Cerebellar nuclear complex (tissue), 1 donor: Measurements from ENCODE around the gene ETV1.
A peak's percentile ranks its signal among the peaks of the same experiment; 100 is the strongest.

Source experiments
- DNase-seq, 2 experiments: peaks; one replicate each; lab custom pipeline; 2025; lab: John Stamatoyannopoulos, UW

The ETV1 gene

DNA sequence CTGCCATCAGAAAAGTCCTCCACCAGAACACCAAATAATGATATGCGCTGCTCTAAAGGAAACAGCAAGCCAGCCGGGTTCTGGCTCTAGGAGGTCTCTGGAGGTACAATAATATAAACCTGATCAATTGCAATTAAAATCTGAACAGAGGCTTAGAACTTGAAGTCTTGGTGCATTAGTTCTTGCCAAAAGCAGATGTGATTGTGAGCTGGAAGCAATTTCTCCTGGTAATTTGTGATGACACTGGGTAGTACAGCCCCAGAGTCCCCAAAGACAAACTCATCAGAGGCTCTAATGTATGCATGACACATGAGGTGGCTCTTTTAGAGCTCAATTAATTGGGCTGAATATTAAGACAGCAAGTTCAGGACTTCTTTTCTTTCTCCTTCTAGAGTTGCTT is 3.3 kb downstream of the ETV1 start:
- DNase-seq, result no peak

DNA sequence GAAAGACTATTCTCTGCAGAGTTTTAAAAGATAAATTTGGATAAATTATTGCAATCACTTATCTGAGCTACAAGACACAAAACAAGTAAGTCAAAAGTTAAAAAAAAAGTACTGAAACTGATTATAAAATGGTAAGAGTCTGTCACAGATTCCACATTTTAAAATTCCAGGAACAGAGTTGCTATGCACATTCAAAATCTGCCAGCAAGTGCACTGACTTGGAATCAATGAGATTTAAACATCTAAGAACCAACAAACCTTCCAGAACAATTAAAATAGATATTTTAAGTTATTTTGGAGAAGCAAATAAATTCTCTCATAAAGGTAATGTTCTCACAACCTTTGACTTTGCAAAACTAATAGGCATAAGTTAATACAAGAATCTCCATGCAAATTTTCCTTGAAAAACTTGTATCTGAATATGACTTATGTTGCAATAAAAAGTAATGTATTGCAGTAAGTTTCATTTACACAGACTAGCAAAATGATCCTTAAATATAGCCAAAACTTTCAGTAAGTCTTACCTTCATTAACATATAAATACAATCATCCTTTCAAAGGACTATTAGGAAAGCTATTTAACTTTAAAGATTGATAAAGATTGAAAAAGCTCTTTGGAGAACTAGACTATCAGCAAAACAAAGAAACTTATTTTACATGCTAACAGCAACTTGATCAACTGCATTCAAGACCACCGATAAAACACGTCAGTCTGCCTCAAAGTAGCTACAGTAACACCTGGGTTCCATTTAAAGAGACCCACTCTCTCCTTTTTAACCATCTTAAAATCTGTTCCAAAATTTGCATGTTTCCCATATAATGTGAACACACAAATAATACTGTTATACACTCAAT is 4.4 kb downstream of the ETV1 start:
- no peak for DNase-seq

DNA sequence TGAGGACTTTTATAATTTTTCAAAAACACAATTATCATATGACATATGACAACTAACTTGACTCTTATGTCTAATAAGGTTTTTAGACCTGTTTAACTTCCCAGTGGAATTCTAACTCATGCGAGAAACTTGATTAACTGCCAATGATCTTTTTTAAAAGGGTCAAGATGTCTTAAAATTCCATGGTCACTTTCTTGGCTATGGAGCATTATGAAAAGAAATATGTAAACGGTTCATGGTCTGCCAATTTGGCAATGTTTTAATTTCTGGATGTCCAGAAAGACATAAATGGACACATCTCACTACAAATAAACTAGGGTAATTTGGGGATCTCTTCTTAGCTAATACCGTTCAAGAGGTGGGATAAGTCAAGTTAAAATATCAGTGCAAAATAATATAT is 5.4 kb downstream of the ETV1 start:
- DNase-seq, result no peak

DNA sequence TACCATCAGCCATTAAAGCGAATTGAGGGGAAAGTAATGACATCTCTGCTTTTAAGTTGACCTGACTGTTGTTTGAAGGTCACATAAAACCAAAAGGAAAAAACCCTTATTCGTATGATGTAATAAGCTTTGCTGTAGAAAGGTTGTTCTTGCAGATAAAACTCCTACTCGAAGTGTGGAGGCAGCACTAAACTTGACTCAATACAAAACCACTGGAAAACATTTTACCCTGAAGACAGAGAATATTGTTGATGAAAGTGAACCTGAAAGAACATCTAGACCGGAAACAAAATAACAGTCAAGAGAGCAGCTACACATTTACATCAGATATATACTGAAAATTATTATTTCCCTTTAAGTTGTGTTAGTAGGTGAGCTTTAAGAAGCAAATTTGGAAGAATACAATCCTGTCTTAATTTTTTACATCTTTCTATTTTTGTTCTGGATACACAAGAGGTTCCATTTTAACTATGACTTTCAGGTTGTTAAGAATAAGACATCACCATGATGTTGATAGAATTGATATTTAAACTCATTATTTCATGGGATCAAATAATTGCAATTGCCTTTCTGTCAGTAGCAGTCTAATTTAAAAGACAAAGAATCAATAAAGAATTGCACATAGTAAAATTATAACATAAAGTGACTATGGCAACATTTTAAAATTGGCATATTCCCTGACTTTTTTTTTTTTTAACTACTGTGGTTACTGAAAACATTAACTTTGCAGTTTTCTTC is 6.4 kb downstream of the ETV1 start:
- DNase-seq, result no peak

DNA sequence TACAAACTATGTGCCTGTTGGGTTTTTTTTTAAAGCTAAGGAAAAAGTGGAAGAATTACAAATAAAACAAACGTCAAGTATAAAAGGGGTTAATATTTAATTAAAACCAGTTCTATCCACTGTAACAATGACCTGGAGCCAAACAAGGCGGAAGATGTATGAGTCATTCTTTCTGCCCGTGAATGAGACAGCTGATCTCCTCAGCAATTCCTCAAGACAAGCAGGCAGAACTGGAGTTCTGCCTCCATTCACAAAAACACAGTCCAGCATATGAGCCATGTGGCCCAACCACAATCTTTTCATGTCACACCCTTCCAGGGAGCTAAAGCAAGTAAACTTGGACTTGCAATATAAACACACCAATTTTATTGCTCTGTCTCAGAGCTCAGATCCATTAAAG is 8.4 kb downstream of the ETV1 start:
- peak in 1 of 2 experiments; percentile 54 for DNase-seq

DNA sequence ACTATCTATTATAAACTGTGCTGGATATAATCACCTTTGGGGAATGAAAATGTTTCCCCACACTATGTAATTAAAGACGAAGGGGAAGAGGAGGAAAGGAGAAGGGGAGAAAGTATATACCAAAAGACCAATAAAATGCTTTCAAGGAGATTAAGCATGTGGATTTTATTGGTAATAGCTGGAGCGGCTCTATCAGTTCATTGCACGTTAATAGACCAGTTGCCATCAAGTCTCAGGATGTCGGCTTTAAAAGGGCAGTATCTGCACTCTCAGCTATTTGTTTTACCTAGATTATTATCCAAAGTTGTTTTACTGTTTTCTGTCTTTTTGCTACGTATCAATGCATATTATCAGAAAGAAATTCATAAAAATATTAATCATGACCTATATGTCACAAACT is 9.0 kb downstream of the ETV1 start:
- DNase-seq, result no peak

DNA sequence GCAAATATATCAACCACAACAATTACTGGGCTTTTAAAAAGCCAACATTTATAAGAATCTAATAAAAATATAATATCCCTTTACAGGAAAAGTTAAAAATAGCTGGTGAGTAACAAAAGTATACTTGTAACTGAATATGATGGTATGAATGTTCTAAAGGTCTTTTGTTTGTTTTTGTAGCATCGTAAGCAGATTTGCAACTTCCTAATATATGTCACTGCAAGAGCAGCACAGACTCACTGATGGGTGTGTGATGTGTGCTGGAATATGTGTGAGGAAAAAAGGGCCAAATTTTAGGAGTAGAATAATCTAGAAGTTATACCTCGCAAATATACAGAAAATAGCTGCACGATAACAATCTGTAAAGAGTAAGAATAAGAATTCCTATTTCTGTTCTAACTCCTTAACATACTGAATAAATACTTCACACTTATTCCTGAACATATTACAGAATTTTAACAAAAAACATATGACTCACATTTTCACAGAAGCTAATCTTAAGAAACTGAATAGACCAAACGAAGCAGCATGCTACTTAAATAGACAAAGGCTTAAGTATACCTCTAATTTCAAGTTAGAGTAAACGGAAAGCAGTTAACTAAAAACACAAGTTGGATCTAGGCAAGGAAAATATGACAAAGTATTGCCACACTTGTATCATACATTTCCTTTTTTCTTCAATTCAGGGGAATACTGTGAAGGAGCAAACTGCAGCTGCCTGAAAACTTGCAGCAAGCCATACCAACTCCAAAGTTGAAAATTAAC is 9.6 kb downstream of the ETV1 start:
- DNase-seq, result no peak

DNA sequence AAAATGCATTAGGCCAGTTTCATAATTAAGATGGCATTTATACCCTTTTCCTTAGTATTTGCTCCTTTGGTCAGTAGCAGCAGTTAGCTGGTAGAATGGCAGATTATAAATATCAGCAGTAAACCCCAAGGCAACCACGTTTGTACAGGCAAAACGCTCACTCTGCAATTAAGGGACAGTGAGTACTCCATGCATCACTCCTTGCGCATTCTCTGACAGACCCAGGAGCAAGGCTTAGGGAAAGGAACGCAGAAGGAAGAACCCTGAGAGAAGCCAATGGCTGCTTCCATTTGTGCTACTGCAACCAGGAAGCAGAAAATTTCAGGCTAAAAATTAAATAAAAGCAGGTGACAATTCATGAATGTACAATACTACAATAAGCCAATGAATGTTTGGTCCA is 12.9 kb downstream of the ETV1 start:
- no peak for DNase-seq

DNA sequence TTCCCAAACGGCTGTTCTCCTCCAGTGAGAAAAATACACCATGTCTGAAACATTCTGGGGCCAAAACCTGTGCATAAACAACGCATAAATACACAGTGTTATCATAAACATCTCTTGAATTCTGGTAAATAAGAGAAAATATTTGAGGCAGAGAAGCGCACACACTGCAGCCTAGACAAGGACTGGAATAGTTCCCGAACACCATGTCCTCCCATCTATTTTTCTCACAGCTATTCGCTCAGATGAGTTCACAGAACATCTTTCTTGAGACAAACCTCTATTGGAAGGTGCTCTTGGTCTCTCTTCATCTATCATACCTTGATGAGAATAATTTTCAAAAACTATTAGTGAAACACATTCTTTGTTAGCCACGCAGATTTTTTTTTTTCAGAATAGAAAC is 24.4 kb downstream of the ETV1 start:
- no peak for DNase-seq

DNA sequence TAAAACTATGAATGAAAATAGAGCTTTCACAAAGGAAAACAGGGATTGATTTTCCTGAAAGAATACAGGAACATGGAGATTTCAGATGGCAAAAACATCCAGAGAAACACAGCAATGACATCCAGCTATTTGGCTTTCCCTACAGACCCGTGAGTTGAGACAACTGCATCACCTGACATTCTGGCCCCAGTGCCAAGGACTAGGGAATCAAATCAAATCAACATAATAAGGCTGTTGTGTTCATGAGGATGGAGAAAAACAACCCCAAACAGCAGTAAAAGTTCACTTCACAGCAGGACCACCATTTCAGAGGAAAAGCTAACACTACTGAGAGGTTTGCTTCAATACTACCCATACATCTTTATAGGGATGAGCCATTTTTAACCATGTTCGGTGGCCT is 25.5 kb downstream of the ETV1 start:
- peak in 1 of 2 experiments; percentile 38 for DNase-seq

DNA sequence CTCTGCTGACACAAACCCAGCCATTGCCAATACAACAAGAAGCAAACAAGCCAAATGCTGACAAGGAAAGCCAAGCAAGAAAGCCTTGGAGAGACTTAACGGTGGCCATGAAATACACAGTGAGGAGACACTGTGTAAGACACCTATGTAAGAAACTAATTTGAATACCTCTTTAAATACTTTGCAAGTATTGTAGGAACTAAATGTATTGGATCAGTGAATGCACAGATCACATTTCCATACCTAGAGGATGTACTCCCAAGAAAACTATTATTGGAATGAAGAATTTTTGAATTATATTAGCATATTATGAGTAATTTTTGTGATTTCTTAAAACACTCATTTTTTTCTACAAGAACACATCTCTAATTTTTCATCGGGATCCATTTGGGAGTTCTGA is 34.0 kb downstream of the ETV1 start:
- DNase-seq, result no peak

DNA sequence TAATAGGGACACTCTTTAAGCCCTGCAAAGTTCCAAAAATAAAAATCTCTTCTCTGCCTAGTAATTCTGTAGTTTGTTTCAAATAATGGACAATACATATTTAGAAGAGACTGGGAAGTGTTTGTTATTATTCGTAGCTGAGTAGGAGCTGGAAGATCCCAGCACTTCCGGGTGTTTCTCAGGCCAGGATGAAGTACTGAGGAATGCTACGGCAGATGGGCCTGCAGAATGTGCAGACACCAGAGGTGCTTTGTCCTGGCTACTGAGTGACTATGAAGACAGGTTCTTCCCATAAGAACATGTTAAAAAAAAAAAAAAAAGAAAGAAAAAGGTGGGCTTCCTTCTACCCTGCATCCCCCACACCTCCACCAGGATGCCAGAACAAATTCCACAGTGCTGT is 36.1 kb downstream of the ETV1 start:
- no peak for DNase-seq

DNA sequence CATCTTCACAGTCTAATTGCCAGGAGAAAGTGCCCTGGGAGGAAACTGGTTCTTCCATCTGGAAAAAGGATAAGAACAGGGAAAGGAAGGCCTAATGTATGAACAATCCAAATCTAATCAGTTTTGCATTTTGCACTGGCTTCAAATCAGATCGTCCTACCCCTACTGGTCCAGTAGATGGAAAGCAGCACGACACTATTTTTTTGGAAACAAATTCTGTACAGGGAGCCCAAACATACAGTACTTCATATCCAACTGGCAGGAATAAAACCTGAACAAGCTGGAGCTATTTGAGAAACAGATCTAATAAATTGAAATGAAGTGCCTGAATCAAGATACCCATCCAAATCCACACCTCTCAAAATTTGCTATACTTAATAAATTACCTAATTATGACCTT is 36.5 kb downstream of the ETV1 start:
- DNase-seq, result peak in 1 of 2 experiments; percentile 9

DNA sequence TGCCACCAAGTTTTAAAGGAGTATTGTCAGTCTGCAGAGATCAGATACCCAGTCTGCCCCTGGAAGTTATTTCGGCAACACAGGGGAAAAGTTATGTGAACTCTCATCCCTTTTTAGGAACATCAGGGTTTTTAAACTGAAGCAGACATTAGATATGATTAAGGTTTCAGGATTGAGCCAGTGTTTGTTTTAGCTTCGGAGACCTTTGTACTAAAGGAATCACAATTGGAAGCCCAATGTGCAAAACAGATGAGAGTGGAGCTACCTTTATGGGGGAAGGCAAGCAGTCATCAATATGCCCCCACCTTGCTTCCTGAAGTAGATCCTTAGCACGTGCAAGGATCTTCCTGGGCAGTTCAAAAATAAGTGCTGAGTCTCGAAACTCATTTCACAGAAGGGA is 39.5 kb downstream of the ETV1 start:
- DNase-seq, result no peak

DNA sequence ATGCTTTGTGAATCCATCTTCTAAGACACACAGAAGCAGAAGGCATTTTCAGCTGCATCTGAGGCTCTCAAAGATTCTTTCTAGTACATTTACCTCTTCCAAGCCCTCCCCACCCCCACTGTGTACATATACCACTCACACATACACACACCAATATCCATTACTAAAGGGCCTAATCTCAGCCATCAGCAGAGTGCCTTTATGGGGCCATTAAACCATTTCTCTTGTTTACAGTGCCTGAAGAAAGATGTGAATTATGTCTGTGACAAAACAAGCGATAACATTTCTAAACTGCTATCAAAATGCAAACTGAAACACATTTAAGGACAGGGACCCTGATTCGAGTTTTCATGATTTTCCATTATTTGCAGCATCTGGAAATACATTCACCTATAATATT is 40.0 kb downstream of the ETV1 start:
- no peak for DNase-seq

DNA sequence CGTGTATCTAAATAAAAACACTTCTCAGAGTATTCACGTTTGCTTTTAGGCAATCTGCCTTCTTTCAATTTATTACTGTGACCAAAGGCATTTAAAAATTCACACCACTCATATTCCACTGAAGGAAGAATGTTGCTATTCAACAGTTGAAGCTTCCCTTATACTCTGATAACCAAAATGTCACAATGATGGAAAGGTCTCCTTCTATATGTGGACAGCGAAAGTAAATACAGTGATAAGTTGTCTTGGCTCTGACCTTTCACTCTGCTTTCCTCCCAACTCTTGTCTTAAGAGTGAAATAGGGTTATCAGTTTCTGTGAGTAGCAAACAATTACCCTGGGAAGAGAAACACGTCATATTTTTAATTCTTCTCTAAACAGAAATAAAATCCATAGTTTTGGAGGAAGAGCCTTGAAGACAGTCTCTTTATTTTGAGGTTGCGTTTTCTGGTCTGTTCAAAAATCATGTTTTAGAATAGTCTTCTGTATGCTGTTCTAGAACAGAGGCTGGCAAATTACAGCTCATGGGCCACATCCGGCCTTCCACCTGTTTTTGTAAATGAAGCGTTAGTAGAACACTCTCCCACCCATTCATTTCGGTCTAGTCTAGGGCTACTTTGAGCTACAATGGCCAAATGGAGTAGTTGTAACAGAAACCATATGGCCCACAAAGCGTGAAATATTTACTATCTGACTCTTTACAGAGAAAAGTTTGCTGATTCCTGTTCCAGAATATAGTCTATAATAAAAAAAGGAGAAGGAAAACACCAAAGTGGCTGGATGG is 41.3 kb downstream of the ETV1 start:
- no peak for DNase-seq

DNA sequence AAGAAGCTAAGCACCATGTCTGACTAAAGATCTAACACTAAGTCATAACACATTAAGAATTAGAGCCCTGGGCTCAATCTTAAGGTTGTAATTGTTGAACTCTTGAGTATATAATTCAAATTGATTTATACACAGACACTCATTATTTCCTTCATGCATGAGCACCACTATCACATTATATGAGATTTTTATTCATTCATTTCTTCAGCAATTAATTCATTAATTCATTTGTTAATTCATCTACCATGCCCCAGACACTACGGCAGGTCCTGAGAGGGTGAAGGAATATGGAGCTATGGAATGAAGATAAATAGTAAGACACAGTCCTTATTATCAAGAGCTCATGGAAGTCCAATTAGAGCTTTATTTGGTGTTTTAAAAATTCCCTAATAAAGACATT is 41.9 kb downstream of the ETV1 start:
- no peak for DNase-seq

DNA sequence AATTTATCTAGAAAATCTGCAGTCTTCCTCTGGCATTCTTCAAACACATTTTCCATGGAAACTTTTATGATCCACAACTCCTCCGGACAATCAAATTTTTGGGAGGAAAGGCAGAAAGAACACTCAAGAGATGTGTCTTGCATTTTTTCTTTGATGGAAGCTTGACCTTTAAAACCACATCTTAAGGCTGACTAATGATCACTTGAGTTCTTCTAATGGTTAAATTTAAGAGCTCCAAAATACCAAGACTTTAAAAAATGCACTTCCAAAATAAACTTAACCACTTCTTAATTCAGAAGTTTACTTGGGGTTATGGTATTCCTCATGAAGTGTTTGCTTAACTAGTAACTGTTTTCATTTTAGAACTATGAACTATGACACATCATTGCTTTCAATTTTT is 43.3 kb downstream of the ETV1 start:
- DNase-seq, result no peak

DNA sequence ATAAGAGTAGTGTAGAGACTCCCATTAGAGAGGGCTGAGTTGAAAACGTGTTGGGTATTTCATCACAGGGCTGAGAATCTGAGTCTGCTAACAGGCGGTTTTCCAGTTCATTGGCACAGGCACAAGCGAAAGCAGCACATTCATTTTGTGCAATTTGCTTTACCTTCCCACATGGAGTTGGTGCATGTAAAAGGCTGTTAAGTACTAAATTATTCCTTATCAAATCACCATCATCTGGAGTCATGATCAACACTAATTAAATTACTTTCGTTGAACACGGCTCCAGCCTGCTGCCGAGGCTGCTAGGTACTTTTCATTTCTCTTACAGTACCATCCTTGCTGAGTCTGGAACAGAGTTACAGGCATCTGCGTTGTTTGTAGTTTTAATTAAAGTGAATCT is 43.8 kb downstream of the ETV1 start:
- peak in 1 of 2 experiments; percentile 50 for DNase-seq

DNA sequence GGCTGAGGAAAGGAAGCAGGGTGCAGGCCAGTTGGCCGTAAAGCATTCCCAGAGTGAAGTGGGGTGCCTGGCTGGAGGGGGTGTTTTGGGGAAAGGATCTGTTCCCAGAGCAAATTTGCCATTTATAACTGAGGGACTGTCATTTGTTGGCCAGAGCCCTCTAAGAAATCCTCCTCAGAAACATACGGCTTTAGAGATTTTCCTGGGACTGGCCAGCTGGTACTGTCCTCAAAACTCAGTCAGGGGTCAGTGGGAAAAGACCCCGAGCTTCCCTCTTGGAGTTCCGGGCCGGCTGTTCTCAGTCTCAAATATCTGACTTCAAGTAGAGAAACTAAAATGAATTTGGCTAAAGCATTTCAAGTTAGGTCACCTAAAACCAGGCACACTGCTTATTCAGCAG is 55.9 kb downstream of the ETV1 start:
- DNase-seq, result peak; percentile 67 to 92

DNA sequence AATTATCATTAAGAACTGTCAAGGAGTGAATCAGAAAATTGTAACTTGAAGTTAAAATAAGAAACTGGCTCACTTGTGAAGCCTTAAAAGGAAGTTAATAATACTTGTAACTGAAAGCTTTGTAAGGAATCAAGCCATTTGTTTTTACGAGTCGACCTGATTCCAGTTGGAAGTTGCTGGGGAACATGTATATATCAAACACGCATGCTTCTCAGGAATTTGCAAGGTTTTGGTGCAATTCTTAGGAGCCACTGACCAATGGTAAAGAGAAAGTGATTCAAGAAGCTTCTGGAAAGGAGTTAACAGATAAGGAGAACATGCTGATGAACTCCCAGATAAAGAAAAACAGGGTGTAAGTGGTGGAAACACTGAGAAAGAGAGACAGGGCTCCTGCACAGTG is 56.4 kb downstream of the ETV1 start:
- no peak for DNase-seq

DNA sequence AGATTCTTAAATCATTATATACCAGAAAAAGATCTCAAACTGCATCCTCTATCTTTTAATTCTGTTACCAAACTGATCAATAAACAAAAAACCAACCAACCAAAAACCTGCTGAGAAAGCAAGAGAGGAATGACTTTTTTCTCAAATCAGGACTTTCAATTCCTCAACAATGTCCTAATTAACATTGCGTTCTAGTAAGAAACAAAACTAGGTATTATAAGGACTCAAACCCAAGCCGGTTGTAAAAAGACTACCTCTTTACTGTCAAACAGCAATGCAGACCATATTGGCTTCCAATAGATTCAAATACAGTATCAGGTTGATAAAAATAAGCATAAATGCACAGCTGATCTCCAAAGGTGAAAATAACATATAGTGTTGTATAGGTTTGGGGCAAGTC is 57.3 kb downstream of the ETV1 start:
- no peak for DNase-seq
